ENCODE data around the gene RNASE12. TPM values are rescaled to one million over a fixed set of nuclear protein-coding genes. Genes with fewer than 3 reads are reported as not detected.

The RNASE12 gene
- total RNA-seq, 1 experiment from 2014 or later, result not detected

- BruUV-seq (replicated peaks), result no TSS peak
- H3K9me2 ChIP-seq (ENCODE audit: insufficient read depth), result no peaks in the 10 kb centered on the region
- intact Hi-C loops (cut with micrococcal nuclease), result no loop called here
- ChIA-PET POLR2A (interaction anchor here (1.2 to 1.4 kb wide), 2 partner anchors 10 to 61 kb away, joined by 3 to 7 read pairs; no protein-coding TSS in a partner anchor), CTCF (interaction anchor here (0.9 to 3.2 kb wide), 2 partner anchors 9 to 207 kb away, joined by 3 to 16 read pairs; no protein-coding TSS in a partner anchor), RAD21 (ENCODE audit: low non-redundant PET in 1 of 2, low total read pairs in 2 of 2, uncharacterized antibody in 2 of 2, unreplicated experiment in 2 of 2) (no interaction called here)
- H3K27ac ChIP-seq (ENCODE audit: low read depth, low read length), result no peak overlapping the region
- no peak overlapping the region for H3K4me3 ChIP-seq (replicated peaks in 1 of 2; ENCODE audit: low read depth in 1 of 2, low read length in 2 of 2)
- no peaks in the 10 kb centered on the region for H3K36me3 ChIP-seq (ENCODE audit: control insufficient read depth in 1 of 2, insufficient read depth in 2 of 2, low read length in 2 of 2)
- no peaks in the 10 kb centered on the region for H4K20me1 ChIP-seq (ENCODE audit: insufficient read depth)
- no peak for TF ChIP-seq POLR2AphosphoS5 (IDR thresholded peaks at IDR 0.05; ENCODE audit: low read depth, low read length)
- TF ChIP-seq ZNF274 (IDR thresholded peaks at IDR 0.05; ENCODE audit: low read depth, low read length), result no peak
- TF ChIP-seq EZH2phosphoT487 (IDR thresholded peaks at IDR 0.05; ENCODE audit: borderline replicate concordance), result no peak
- TF ChIP-seq CEBPB (IDR thresholded peaks at IDR 0.05; ENCODE audit: low read depth), result no peak
- TF ChIP-seq MAX (IDR thresholded peaks at IDR 0.05), result no peak
- no peak for TF ChIP-seq CBX3 (IDR thresholded peaks at IDR 0.05; ENCODE audit: low read depth)
- TF ChIP-seq EGR1 (IDR thresholded peaks at IDR 0.05; ENCODE audit: low read depth), result no peak
- TF ChIP-seq ATF3 (IDR thresholded peaks at IDR 0.05), result no peak
- no peak for TF ChIP-seq SIN3A (IDR thresholded peaks at IDR 0.05; ENCODE audit: low read depth)
- no peak for TF ChIP-seq FOSL1 (IDR thresholded peaks at IDR 0.05; ENCODE audit: low read depth)
- TF ChIP-seq TCF7L2 (IDR thresholded peaks at IDR 0.05; ENCODE audit: borderline replicate concordance, extremely low read depth, insufficient read depth, insufficient read length), result no peak
- no peak for TF ChIP-seq REST (IDR thresholded peaks at IDR 0.05; ENCODE audit: low read depth)
- TF ChIP-seq ELF1 (IDR thresholded peaks at IDR 0.05; ENCODE audit: borderline replicate concordance, low read depth), result no peak
- no peak for TF ChIP-seq POLR2A (IDR thresholded peaks at IDR 0.05; ENCODE audit: borderline replicate concordance, extremely low read depth, insufficient read depth, insufficient read length)
- no peak for TF ChIP-seq RAD21 (IDR thresholded peaks at IDR 0.05; ENCODE audit: low read depth)
- no peak for TF ChIP-seq SP1 (IDR thresholded peaks at IDR 0.05; ENCODE audit: low read depth)
- no peak for TF ChIP-seq SRF (IDR thresholded peaks at IDR 0.05; ENCODE audit: low read depth)
- no peak for TF ChIP-seq ZBTB33 (IDR thresholded peaks at IDR 0.05; ENCODE audit: extremely low read depth, insufficient replicate concordance, low read length)
- no peak for TF ChIP-seq CTCF (IDR thresholded peaks at IDR 0.05 in 2 of 3, conservative IDR thresholded peaks at IDR 0.05 in 1 of 3; ENCODE audit: borderline replicate concordance in 1 of 3, insufficient read depth in 1 of 3, low read depth in 2 of 3, low read length in 2 of 3)
- TF ChIP-seq YY1 (IDR thresholded peaks at IDR 0.05; ENCODE audit: extremely low read depth, insufficient replicate concordance, low read depth, low read length), result no peak
- H3K27me3 ChIP-seq (ENCODE audit: insufficient read depth, low read length), result no peaks in the 10 kb centered on the region
- H3K4me1 ChIP-seq (ENCODE audit: control insufficient read depth in 1 of 2, insufficient read depth in 2 of 2, low read length in 2 of 2), result peaks cover 9 to 23% of the 10 kb centered on the region in 2 experiments
- H3K9ac ChIP-seq (ENCODE audit: low read length), result no peak overlapping the region
- no peak overlapping the region for H3K4me2 ChIP-seq (ENCODE audit: low read length)
- DNase-seq (ENCODE audit: low read depth, low spot score) (no peak), ATAC-seq (no peak)
- no peaks in the 10 kb centered on the region for H3K79me2 ChIP-seq (ENCODE audit: insufficient read depth, low read length)
- no peaks in the 10 kb centered on the region for H3K9me3 ChIP-seq (ENCODE audit: control insufficient read depth in 1 of 2, insufficient read depth in 1 of 2, low read depth in 1 of 2, low read length in 2 of 2)
- no peak overlapping the region for H2AFZ ChIP-seq (ENCODE audit: low read depth, low read length, poor library complexity, severe bottlenecking)
Observed at GRCh38 chr14:20622816-20623291, 31.7 kb upstream of the RNASE12 start.

Data from HCT116 (cell line).